Glutamatergic neuron (in vitro differentiated cells): ENCODE results near the gene SEPTIN7. TPM values are rescaled to one million over a fixed set of nuclear protein-coding genes. Genes with fewer than 3 reads are reported as not detected.

ENCODE experiments used
- DNase-seq: peaks from one replicate; pipeline ENCODE4 v3.0.0; 2022
- H3K27ac Mint-ChIP-seq: one replicate; pipeline ENCODE4 v1.8.0; 2020; ENCODE audit warnings: mild to moderate bottlenecking, mixed read lengths, inconsistent platforms; ENCODE audit not compliant: unreplicated experiment
- H3K27me3 Mint-ChIP-seq: one replicate; pipeline ENCODE4 v1.8.0; 2020; ENCODE audit warnings: mild to moderate bottlenecking, moderate library complexity, mixed read lengths, inconsistent platforms; ENCODE audit not compliant: unreplicated experiment
- H3K36me3 Mint-ChIP-seq: one replicate; pipeline ENCODE4 v1.8.0; 2020; ENCODE audit warnings: mild to moderate bottlenecking, mixed read lengths, inconsistent platforms; ENCODE audit not compliant: unreplicated experiment
- H3K4me1 Mint-ChIP-seq: one replicate; pipeline ENCODE4 v1.8.0; 2020; ENCODE audit warnings: mild to moderate bottlenecking, low read depth, mixed read lengths, inconsistent platforms; ENCODE audit not compliant: unreplicated experiment
- H3K4me3 Mint-ChIP-seq: one replicate; pipeline ENCODE4 v1.8.0; 2020; ENCODE audit warnings: mild to moderate bottlenecking, mixed read lengths, inconsistent platforms; ENCODE audit not compliant: unreplicated experiment
- H3K9me3 Mint-ChIP-seq: one replicate; pipeline ENCODE4 v1.8.0; 2020; ENCODE audit warnings: mild to moderate bottlenecking, moderate library complexity, mixed read lengths, inconsistent platforms; ENCODE audit not compliant: unreplicated experiment
- total RNA-seq: library from RNA; stranded (reverse); fragmentation: NEBNext Ultra II Directional; extraction: Animal tissue kit (Norgen Biotek cat#: 25700); gene quantifications from one replicate; pipeline ENCODE4 v1.2.1, GENCODE V29; 2021; ENCODE audit not compliant: unreplicated experiment
- TF ChIP-seq, protein P1 (sequence below): fragments of 200-600 bp; sonication (generic); IDR thresholded peaks from one replicate; pipeline ENCODE4 v1.5.0; 2021; ENCODE audit not compliant: partially characterized antibody, unreplicated experiment

SEPTIN7 gene
- total RNA-seq, 1 donor from 2014 or later: 189 TPM

- Mint-ChIP-seq H3K4me3 (no peak overlapping the region), H3K27me3 (no peaks in the 10 kb centered on the region), H3K4me1 (no peaks in the 10 kb centered on the region), H3K27ac (no peak overlapping the region), H3K9me3 (no peaks in the 10 kb centered on the region), H3K36me3 (no peaks in the 10 kb centered on the region)
- no peak for DNase-seq
- TF ChIP-seq, protein P1, sequence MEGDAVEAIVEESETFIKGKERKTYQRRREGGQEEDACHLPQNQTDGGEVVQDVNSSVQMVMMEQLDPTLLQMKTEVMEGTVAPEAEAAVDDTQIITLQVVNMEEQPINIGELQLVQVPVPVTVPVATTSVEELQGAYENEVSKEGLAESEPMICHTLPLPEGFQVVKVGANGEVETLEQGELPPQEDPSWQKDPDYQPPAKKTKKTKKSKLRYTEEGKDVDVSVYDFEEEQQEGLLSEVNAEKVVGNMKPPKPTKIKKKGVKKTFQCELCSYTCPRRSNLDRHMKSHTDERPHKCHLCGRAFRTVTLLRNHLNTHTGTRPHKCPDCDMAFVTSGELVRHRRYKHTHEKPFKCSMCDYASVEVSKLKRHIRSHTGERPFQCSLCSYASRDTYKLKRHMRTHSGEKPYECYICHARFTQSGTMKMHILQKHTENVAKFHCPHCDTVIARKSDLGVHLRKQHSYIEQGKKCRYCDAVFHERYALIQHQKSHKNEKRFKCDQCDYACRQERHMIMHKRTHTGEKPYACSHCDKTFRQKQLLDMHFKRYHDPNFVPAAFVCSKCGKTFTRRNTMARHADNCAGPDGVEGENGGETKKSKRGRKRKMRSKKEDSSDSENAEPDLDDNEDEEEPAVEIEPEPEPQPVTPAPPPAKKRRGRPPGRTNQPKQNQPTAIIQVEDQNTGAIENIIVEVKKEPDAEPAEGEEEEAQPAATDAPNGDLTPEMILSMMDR: no peak
Observed at GRCh38 chr7:35776686-35777085, 24.2 kb upstream of the SEPTIN7 start.

- no peak for DNase-seq
- Mint-ChIP-seq H3K27me3 (no peaks in the 10 kb centered on the region), H3K27ac (no peak overlapping the region), H3K9me3 (no peaks in the 10 kb centered on the region), H3K4me3 (no peak overlapping the region), H3K4me1 (no peaks in the 10 kb centered on the region), H3K36me3 (no peaks in the 10 kb centered on the region)
- TF ChIP-seq, protein P1: no peak
Observed at GRCh38 chr7:35777121-35777520, 23.7 kb upstream of the SEPTIN7 start.

DNA sequence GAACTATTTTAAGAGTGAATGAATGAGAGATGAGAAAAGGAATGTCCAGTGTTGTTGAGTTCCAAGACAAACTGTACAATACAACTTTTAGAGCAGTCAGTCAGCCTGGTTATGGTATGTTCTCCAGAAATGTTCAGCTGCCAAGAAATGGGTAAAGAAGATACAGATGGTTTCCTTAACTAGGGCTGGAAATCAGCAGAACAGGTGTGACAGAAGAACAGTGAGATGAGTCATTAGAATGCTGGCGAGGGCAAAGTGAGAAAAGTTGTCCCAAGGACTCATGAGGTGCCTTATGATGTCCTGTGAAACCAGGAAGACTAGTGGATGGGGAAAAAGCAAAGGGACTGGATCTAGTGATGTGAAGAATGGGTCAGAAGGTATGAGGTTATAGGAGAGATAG is 20.8 kb upstream of the SEPTIN7 start:
- Mint-ChIP-seq H3K36me3 (no peaks in the 10 kb centered on the region), H3K27ac (no peak overlapping the region), H3K4me1 (no peaks in the 10 kb centered on the region), H3K4me3 (no peak overlapping the region), H3K27me3 (no peaks in the 10 kb centered on the region), H3K9me3 (no peaks in the 10 kb centered on the region)
- DNase-seq: no peak
- TF ChIP-seq, protein P1: no peak

DNA sequence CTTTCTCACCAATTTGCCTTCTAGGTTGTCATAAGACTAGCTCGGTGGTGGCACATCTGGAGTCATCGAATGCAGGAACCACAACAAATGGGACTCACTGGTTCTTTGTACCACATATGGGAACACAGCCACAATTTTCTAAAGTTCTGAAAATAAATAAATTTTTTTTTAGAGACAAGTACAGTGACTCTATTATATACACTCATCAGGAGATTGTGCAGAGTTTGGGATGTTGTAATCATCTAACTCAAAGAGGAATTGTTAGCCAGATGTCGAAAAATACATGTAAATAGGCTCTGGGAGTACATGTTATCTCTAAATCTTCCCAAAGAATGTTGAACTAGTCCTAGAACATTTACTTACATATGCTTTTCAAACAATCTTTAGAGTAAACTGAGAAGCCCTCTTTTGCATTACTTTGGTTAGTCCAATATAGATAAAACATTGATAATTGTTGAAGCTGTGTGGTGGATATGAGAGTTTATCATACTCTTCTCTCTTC is 19.6 kb upstream of the SEPTIN7 start:
- Mint-ChIP-seq H3K36me3 (no peaks in the 10 kb centered on the region), H3K9me3 (no peaks in the 10 kb centered on the region), H3K27me3 (no peaks in the 10 kb centered on the region), H3K4me1 (no peaks in the 10 kb centered on the region), H3K4me3 (no peak overlapping the region), H3K27ac (no peak overlapping the region)
- no peak for DNase-seq
- TF ChIP-seq, protein P1: no peak

- no peak for DNase-seq
- Mint-ChIP-seq H3K27ac (no peak overlapping the region), H3K9me3 (no peaks in the 10 kb centered on the region), H3K4me1 (no peaks in the 10 kb centered on the region), H3K4me3 (no peak overlapping the region), H3K36me3 (no peaks in the 10 kb centered on the region), H3K27me3 (no peaks in the 10 kb centered on the region)
- TF ChIP-seq, protein P1: no peak
Observed at GRCh38 chr7:35781767-35782515, 18.9 kb upstream of the SEPTIN7 start.
